ENCODE results near the gene BMPER.
"Not testable (repeated sequence)": the region's sequence is repeated elsewhere in the genome, so short reads cannot be mapped to it uniquely, and the experiment has no call there.

Gene BMPER

GRCh38 chr7:34145603-34146002 is 240.3 kb downstream of the BMPER start:
- DNase-seq: no peak

GRCh38 chr7:34153656-34154270 is 248.4 kb downstream of the BMPER start:
- no peak for DNase-seq

GRCh38 chr7:34155220-34155908 is 250.0 kb downstream of the BMPER start:
- DNase-seq: no peak

DNA sequence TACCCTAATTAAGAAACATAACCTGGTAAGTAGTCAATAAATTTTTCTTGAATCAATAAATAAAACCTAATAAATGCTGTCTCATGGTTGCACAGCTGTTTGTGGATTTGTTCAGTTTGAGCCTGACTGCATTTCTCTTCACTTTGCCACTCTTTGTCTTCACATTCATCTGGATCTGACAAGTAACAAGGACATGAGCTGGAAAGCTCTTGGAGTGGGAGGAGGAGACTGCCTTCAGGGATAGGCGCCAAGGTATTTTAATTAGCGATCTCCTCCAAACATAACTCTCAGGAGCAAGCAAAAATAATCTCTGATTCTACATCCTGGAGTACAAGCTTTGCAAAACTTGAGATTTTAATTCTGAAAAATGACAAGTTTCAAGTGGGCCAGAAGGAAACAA is 251.0 kb downstream of the BMPER start:
- DNase-seq: no peak

- no peak for DNase-seq
Measured at GRCh38 chr7:34157137-34157536, 251.8 kb downstream of the BMPER start.

GRCh38 chr7:34158368-34159153 is 253.2 kb downstream of the BMPER start:
- no peak for DNase-seq

- no peak for DNase-seq
Measured at GRCh38 chr7:34160261-34160752, 255.0 kb downstream of the BMPER start.

GRCh38 chr7:34162027-34162565 is 256.8 kb downstream of the BMPER start:
- DNase-seq: no peak

GRCh38 chr7:34162677-34163076 is 257.3 kb downstream of the BMPER start:
- DNase-seq: no peak

DNA sequence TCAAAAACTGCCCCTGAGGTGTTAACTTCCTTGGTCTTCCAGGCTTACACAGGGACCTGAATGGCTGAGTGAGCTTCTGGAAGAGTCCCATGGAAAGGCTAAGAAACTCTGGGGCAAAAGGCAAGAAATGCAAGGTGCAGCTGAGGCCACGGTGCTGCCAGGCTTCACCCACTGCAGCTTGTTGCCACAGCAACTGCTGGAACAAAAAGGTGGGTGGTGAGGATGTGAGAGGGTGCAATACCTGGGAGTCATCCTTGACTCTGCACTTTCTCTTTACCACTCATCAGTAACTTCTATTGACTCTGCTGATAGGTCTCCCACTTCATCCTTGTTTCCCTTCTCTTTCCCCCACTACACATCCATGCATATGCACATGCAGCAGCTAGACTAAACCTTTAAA is 258.6 kb downstream of the BMPER start:
- DNase-seq: no peak

- no peak for DNase-seq
Measured at GRCh38 chr7:34165466-34165865, 260.1 kb downstream of the BMPER start.

DNA sequence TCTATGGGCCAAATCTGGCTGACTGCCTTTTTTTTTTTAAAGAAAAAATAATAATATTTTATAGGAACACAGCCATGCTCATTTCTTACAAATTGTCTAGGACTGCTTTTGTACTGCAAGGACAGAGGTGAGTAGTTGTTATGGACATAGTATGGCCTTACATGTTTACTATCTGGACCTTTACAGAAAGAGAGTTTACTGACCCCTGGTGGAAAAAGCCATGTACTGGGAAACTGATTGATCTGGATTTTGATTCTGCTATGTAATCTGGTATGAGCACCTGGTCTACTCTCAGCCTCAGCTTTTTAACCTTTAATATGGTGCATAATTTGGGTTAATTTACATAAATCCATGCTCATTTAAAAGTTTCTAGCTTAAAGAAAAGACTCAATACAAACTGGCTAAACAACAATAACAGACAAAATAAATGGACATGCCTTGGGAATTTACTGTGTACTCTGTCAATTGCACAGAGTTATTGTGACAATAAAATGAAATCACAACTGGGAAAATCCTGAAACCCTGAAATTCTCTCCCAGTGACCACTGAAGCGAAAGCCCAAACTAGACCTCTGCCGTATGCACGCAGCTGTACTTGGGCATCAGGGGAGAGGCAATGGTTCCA is 260.7 kb downstream of the BMPER start:
- DNase-seq: no peak

DNA sequence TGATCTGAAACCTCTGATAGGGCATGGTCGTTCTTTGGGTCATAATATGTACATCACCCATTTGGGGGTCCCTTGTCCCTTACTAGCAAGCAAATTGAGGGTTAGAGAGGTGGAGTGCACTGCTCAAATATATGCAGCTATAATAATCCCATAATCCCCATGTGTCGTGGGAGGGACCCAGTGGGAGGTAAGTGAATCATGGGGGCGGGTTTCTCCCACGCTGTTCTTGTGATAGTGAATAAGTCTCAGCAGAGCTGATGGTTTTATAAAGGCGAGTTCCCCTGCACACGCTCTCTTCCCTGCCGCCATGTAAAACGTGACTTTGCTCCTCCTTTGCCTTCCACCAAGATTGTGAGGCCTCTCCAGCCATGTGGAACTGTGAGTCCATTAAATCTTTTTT is 262.7 kb downstream of the BMPER start:
- no peak for DNase-seq

DNA sequence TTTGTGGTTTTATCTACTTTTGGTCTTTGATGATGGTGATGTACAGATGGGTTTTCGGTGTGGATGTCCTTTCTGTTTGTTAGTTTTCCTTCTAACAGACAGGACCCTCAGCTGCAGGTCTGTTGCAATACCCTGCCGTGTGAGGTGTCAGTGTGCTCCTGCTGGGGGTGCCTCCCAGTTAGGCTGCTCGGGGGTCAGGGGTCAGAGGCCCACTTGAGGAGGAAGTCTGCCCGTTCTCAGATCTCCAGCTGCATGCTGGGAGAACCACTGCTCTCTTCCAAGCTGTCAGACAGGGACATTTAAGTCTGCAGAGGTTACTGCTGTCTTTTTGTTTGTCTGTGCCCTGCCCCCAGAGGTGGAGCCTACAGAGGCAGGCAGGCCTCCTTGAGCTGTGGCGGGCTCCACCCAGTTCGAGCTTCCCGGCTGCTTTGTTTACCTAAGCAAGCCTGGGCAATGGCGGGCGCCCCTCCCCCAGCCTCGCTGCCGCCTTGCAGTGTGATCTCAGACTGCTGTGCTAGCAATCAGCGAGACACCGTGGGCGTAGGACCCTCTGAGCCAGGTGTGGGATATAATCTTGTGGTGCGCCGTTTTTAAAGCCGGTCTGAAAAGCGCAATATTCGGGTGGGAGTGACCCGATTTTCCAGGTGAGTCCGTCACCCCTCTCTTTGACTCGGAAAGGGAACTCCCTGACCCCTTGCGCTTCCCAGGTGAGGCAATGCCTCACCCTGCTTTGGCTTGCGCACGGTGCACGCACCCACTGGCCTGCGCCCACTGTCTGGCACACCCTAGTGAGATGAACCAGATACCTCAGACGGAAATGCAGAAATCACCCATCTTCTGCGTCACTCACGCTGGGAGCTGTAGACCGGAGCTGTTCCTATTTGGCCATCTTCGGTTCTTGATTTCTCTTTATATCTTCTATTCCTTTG is 269.6 kb downstream of the BMPER start:
- DNase-seq: not testable (repeated sequence)

DNA sequence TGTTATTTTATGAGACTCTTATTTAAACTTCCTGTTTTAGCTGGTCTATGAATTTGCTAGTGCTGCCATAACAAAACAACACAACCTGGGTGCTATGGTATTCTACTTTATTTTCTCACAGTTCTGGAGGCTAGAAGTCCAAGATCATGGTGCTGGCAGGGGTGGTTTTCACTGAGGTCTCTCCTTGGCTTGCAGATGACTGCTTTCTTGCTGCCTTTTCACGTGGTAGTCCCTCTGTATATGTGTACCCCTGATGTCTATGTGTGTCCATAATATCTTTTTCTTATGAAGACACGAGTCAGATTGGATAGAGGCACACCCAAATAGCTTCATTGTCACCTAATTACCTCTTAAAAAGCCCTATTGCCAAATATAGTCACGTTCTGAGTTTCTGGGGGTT is 270.5 kb downstream of the BMPER start:
- no peak for DNase-seq

- no peak for DNase-seq
Measured at GRCh38 chr7:34177476-34177875, 272.1 kb downstream of the BMPER start.

DNA sequence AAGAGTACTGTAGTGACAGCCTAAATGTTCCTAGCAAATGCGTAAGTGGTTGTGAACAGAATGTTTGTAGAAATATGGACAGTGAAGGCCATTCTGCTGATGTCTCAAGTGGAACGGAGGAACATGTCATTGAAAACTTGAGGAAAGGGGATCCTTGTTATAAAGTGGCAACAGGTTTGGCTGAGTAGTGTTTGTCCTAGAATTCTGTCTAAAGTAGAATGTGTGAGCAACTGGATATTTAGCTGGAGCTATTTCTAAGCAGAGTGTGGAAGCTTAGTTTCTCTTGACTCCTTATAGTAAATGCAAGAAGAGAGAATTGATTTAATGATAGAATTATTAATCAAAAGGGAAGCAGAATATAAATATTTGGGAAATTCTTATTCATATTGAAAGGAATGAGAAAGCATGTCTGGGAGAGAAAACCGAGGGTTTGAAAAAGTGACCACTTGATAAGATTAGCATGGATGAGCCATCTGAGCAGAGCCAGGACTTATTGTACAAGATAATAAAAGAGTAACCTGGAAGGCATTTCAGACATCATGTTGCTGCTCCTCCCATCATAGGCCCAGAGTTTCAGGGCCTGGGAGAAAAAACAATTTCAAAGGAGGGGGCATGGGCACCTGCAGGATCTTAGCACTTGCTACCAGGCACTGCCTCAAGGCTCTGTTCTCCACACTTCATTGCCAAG is 276.1 kb downstream of the BMPER start:
- DNase-seq: no peak

GRCh38 chr7:34184466-34184865 is 279.1 kb downstream of the BMPER start:
- no peak for DNase-seq

- no peak for DNase-seq
Measured at GRCh38 chr7:34187798-34188307, 282.5 kb downstream of the BMPER start.

- DNase-seq: no peak
Measured at GRCh38 chr7:34189031-34189430, 283.7 kb downstream of the BMPER start.

DNA sequence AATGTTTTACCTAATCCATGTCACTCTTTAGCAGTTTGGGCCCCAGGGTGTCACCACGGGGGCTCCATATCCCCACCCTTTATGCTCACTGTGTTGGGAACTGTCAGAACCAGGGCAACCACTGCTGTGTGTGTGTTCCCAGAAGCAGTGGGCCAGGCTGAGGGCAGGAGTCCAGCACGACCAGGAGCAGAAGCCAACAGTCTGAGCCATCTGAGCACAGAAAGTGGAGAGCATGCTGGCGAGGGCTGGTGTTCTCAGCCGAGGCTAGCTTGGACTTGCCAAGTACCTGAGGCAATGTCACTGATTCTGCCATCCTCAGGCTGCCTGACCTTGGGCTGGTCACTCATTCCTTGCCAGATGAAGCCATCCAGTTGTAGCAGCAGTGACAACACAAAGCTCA is 285.0 kb downstream of the BMPER start:
- DNase-seq: no peak

All from activated CD8-positive, alpha-beta memory T cell treated with anti-CD3 and anti-CD28 coated beads, Interleukin-2, amount 50 U/mL, for 4 hours (primary cell).